Endothelial cell of umbilical vein (primary cell): Measurements from ENCODE around the gene RNF224.
"Not testable (repeated sequence)": the region's sequence is repeated elsewhere in the genome, so short reads cannot be mapped to it uniquely, and the experiment has no call there.

Experiments
- EZH2 ChIP-seq: IDR thresholded peaks from 2 replicates; pipeline ENCODE4 v1.6.1; 2012; ENCODE audit warnings: borderline replicate concordance, low read depth, mild to moderate bottlenecking, moderate library complexity, low read length, inconsistent platforms; ENCODE audit not compliant: severe bottlenecking
- FOS ChIP-seq: IDR thresholded peaks from 2 replicates; pipeline ENCODE4 v1.6.1; 2011; ENCODE audit warnings: mild to moderate bottlenecking, low read length, moderate library complexity, borderline replicate concordance; ENCODE audit not compliant: insufficient read depth
- GATA2 ChIP-seq: IDR thresholded peaks from 2 replicates; pipeline ENCODE4 v1.7.0; 2011; ENCODE audit warnings: low read depth, mild to moderate bottlenecking, moderate library complexity, mixed read lengths, low read length; ENCODE audit not compliant: insufficient read length, insufficient read depth
- JUN ChIP-seq: IDR thresholded peaks from 2 replicates; pipeline ENCODE4 v1.6.1; 2011; ENCODE audit warnings: borderline replicate concordance, low read depth; ENCODE audit not compliant: insufficient read length, insufficient read depth
- MAX ChIP-seq: IDR thresholded peaks from 2 replicates; pipeline ENCODE4 v1.6.1; 2011; ENCODE audit not compliant: insufficient read depth, insufficient read length
- POLR2A ChIP-seq: IDR thresholded peaks from 2 replicates; pipeline ENCODE4 v1.6.1; 2012; ENCODE audit warnings: low read depth, mild to moderate bottlenecking, control low read depth, low read length
- POLR2AphosphoS5 ChIP-seq: IDR thresholded peaks from 2 replicates; pipeline ENCODE4 v1.6.1; 2012; ENCODE audit warnings: low read depth, mild to moderate bottlenecking, control low read depth, low read length, moderate library complexity; ENCODE audit not compliant: insufficient read depth
- TF ChIP-seq, protein P1 (sequence below), 2 donors: IDR thresholded peaks; 1 replicate in 1 of 2; 2 replicates in 1 of 2; pipeline ENCODE4 v1.5.1; 2011; ENCODE audit warnings: low read length in 2 of 2, mild to moderate bottlenecking in 2 of 2, moderate library complexity in 2 of 2, control low read depth in 1 of 2, inconsistent platforms in 1 of 2, low read depth in 1 of 2; ENCODE audit not compliant: insufficient read depth in 1 of 2; ENCODE audit errors: extremely low read depth in 1 of 2

- TF ChIP-seq, protein P1, sequence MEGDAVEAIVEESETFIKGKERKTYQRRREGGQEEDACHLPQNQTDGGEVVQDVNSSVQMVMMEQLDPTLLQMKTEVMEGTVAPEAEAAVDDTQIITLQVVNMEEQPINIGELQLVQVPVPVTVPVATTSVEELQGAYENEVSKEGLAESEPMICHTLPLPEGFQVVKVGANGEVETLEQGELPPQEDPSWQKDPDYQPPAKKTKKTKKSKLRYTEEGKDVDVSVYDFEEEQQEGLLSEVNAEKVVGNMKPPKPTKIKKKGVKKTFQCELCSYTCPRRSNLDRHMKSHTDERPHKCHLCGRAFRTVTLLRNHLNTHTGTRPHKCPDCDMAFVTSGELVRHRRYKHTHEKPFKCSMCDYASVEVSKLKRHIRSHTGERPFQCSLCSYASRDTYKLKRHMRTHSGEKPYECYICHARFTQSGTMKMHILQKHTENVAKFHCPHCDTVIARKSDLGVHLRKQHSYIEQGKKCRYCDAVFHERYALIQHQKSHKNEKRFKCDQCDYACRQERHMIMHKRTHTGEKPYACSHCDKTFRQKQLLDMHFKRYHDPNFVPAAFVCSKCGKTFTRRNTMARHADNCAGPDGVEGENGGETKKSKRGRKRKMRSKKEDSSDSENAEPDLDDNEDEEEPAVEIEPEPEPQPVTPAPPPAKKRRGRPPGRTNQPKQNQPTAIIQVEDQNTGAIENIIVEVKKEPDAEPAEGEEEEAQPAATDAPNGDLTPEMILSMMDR (IDR thresholded peaks at IDR 0.05; ENCODE audit: extremely low read depth in 1 of 2, insufficient read depth in 1 of 2, low read depth in 1 of 2, low read length in 2 of 2): peak; percentile 27 to 30
- TF ChIP-seq POLR2AphosphoS5, POLR2A, FOS, EZH2, JUN, MAX, GATA2: not testable (repeated sequence)
These were observed 35.0 kb downstream of the RNF224 start for GRCh38 chr9:137262173-137262908.
